AG10803 (cell line): ENCODE data around the gene CSDE1.

Source experiments
- DNase-seq: peaks from one replicate; pipeline ENCODE4 v3.0.0; 2010; ENCODE audit warnings: low read depth
- H3K4me3 ChIP-seq: 2 replicates; pipeline ENCODE4 v1.5.1; 2011; ENCODE audit warnings: mild to moderate bottlenecking, low read length, control low read depth
- CTCF ChIP-seq: conservative IDR thresholded peaks from 2 replicates; pipeline ENCODE4 v1.5.1; 2011; ENCODE audit warnings: mild to moderate bottlenecking, low read length, control low read depth, inconsistent platforms

Gene CSDE1

DNA sequence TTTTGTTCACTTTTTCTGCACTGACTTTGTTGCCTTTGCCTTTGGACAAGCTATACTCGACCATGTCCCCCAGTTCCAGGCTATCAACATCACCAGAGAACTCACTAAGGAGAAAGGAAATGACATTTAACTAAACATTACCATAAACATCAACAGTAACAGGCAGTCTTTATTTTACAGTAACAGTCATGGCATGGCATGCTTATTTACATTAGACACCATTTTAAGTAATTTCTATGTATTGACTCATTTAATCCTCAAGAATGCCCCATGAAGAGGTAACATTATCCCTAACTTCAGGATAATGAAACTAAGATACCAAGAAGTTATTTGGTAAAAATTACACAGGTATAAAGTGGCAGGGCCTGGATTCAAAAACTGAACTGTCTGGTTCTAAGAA is 32.6 kb downstream of the CSDE1 start:
- no peak for DNase-seq
- no peak overlapping the region for H3K4me3 ChIP-seq
- no peak for TF ChIP-seq CTCF

- TF ChIP-seq CTCF, result no peak
- H3K4me3 ChIP-seq, result no peak overlapping the region
- no peak for DNase-seq
Measured at GRCh38 chr1:114723915-114724314, 33.9 kb downstream of the CSDE1 start.

DNA sequence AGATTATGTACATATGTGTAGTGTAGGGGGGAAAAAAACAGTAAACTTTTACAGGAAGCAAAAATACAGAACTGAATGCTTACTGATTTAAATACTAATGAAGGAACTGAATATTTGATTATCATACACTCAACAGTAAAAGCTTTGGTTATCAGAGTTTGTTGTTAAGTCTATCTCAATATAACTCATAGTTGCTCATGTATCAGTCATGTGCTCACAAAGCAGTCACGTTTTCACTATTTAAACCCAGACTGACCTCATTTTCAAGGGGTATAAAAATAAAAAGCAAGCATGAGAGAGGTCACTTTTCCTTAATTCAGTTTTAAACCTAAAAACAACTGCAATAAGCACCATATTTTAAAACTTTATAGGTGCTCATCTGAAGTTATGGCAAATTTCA is 34.3 kb downstream of the CSDE1 start:
- TF ChIP-seq CTCF, result no peak
- H3K4me3 ChIP-seq, result no peak overlapping the region
- DNase-seq, result no peak

DNA sequence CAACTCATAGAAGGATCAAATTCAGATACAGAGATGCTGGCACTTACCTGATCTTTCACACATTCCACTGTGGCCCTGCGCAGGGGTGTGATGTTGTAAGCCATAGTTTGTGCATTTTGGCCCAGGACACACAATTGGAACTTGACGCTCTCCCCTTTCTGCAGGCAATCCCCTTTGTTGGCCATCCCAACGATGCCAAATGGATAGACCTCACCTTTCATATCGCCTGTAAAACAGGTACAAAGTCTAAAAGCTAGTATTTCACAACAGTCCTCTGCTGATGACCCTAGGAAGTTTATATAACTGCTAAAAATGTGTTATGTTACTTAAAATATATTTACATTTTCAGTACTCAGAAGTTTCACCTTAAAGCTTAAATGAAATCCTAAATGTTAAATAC is 37.3 kb downstream of the CSDE1 start:
- DNase-seq, result no peak
- TF ChIP-seq CTCF, result no peak
- no peak overlapping the region for H3K4me3 ChIP-seq

GRCh38 chr1:114719424-114719787 is 38.4 kb downstream of the CSDE1 start:
- peak; percentile 6 for DNase-seq
- TF ChIP-seq CTCF, result no peak

DNA sequence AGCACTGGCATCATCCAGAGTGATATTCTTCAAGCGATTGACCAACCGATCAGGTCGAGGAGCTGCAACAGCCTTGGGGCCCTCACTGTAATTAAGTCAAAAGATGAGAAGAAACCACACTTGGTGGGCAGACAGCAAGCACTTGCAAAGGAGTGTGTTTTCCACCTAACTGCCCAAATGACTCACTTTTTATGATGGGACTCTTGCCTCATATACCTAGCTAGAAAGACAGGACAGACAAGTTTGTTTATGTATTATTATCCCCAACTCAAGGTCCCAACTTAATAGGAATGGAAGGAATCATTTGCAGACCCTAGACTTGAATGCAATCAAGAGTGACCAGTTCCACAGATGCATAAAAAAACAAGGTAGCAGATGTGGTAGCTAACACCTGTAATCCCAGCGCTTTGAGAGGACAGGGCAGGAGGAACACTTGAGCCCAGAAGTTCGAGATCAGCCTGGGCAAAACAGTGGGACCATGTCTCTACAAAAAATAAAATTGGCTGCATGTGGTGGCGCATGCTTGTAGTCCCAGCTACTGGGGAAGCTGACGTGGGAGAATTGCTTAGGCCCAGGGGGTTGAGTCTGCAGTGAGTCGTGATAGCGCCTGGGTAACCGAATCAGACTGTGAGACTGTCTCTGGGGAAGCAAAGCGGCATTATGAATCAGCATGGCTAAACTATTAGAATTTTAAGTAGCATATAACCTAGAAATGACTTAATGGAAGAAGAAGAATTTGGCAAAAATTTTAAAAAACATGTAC is 38.9 kb downstream of the CSDE1 start:
- no peak overlapping the region for H3K4me3 ChIP-seq
- peak; percentile 23 for DNase-seq
- no peak for TF ChIP-seq CTCF

More at GRCh38 chr1:114719424-114719787, 38.4 kb downstream of the CSDE1 start:
- no peak overlapping the region for H3K4me3 ChIP-seq
